GM12801 (cell line): ENCODE results near the gene PUS10.

ENCODE experiments used
- CTCF ChIP-seq: IDR thresholded peaks from one replicate; pipeline ENCODE4 v1.5.1; 2011; ENCODE audit warnings: control low read depth; ENCODE audit not compliant: insufficient read length; ENCODE audit errors: extremely low read depth

PUS10 gene, protein sequence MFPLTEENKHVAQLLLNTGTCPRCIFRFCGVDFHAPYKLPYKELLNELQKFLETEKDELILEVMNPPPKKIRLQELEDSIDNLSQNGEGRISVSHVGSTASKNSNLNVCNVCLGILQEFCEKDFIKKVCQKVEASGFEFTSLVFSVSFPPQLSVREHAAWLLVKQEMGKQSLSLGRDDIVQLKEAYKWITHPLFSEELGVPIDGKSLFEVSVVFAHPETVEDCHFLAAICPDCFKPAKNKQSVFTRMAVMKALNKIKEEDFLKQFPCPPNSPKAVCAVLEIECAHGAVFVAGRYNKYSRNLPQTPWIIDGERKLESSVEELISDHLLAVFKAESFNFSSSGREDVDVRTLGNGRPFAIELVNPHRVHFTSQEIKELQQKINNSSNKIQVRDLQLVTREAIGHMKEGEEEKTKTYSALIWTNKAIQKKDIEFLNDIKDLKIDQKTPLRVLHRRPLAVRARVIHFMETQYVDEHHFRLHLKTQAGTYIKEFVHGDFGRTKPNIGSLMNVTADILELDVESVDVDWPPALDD

DNA sequence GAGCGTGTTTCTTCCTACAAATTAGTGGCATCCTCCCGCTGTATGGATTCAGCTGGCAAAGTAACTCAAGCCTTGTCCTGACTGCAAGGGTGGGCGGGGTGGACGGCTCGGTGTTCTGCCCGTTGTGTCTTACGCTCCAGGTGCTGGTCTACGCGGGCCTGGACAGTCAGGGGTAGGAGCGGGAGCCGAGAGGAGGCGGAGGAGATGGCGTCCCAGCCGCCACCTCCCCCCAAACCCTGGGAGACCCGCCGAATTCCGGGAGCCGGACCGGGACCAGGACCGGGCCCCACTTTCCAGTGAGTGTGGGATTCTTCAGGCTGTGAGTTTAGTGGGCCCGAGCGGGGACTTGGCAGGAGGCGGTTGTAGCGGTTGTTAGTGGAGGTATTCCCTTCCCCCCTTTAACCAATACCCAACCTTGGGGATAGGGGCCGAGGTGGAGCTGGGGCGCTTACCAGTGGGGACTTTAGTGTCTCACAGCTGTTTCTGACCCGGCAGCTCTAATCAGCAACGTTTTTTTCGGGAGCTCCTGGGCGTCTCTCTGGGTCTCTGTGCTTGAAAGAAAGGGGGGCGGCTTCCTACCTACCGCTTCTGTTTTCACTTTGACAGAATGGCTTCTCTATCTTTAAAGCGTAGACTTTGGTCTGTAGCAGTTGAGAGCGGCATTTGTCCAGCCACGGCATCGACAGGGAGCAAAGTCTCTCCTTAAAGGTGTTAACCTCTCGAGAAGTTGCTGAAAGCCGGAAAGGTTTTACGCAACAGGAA is at the start of gene PUS10, which contains the start of gene PEX13:
TSS of gene PUS10 (minus strand) at position 700 of the 762 bp plus-strand sequence. CDS start 6,365 bp downstream, outside the sequence.
TSS of gene PEX13 (plus strand) at position 165 of the 762 bp plus-strand sequence. CDS start at position 205, 40 bp downstream.
- TF ChIP-seq CTCF, result no peak

DNA sequence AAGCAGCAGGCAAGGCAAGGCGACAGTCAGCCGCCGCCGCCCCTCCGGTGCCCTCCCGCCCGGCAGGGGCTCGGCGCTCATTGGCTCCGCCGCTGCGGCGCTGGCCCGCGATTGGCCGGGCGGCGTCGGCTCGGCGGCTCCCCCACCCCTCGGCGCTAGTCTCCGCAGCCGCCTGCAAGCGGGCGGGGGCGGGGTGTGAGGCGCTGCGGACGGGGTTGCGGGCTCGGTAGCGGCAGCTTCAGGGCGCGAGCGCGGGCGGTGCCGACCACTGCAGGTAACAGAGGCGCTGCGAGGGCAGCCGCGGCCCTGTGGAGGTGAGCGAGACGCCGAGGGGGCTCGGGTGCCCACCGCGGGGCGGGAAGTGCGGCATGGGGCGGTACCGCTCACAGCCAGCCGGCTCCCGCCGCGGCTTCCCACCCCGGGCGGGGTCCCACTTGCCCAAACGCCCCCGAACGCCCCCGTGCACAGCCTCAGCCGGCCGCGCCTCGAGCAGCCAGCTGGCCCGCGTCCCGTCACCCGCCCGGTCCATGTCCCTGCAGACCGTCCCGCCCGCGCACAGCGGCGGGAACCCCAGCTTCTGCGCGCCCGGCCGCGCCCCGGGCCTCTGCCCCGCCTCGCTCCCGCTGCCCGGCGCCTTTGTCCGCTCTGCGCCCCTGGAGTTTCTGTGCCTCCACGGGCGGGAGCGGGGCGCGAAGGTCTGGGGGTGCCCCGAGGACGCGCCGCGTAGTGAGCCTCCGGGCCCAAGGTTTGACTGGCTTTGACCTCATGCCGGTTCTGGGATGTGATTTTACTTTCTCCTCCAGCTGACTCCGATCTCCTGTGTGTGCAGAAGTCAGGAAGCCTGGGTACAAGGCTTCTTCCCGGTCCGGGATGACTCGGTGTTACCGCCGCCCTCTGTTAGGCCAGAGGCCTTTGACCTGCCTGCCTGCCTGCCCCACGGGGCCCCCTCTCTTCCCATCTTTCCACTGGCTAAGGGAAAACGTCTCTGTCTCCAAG is 48.0 kb upstream of the PUS10 start, which contains the start of gene SANBR:
TSS of gene SANBR (plus strand) at position 158 of the 996 bp plus-strand sequence. CDS start 4,480 bp downstream, outside the sequence.
- no peak for TF ChIP-seq CTCF

DNA sequence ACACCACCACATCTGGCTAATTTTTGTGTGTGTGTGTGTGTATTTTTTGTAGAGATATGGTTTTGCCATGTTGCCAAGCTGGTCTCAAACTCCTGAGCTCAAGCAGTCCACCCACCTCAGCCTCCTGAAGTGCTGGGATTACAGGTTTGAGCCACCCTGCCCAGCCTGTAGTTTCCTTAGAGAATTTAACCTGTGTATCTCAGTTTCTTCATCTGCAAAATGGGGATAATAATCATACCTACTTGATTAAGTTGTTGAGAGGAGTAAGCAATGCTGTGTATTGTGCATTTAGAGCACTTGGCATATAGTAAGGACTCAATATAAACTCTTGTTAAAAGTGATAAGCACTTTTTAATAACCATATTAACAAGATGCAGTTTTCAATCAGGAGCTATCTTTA is 41.3 kb upstream of the PUS10 start:
- no peak for TF ChIP-seq CTCF

DNA sequence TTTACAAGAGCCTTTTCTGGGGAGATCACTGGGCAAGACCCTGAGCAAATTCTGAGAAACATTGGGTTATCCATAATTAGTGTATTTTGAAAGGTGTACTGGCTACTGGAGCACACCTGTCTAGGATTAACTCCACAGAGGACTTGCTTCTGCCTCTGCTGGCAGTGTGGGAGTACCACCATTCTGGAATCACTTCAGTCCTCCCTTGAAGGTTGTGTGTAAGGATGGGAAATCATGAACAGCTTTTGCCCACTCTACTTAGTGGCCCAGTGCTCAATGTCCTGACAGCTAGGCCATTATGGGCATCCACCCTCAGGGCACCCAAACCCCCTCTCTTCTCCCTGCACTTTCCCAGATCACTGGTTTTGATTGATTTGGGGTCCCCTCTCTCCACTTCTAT is 39.5 kb upstream of the PUS10 start:
- no peak for TF ChIP-seq CTCF

- TF ChIP-seq CTCF, result no peak
Measured at GRCh38 chr2:61055557-61055956, 37.5 kb upstream of the PUS10 start.

DNA sequence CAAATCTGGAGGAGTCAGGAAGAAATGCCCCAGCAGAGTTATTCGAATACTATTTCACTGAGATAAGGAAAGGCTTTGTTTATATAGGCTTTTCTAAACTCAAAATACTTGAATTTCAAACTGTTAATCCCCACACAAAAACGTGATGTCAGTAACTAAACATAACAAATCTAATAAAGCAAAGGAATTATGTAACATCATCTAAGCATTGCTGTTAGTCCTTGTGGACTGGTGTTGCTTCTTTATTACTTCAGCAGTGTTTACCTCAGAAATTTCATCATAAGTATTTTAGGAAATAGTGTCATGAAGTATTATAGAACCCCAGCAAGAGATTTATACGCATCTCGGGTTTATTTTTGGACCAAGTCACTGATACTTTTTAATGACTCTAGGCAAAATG is 27.9 kb upstream of the PUS10 start:
- TF ChIP-seq CTCF, result no peak
